ENCODE results near the gene PROX1. TPM values are rescaled to one million over a fixed set of nuclear protein-coding genes. Genes with fewer than 3 reads are reported as not detected.

PROX1 gene
- total RNA-seq, 4 donors from 2014 or later = 34.6 to 51.3 (median 38.4) TPM

DNA sequence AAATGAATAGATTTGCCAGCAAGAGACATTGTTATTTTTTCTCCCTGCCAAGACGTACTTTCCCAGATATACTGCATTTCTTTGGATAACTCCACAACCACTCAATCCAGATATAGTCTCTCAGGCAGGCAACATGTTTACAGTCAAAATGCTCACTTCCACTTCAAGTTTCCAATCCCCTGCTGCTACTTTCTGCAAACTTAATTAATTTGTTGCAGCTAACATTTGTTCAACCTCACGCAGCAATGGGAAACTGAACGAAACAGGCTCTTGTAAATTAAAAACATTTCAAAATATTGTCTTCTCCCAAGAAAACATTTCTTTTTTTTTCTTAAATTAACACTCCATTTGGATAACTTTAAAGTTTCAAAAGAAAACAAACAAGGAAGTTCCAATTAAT is 45.7 kb upstream of the PROX1 start:
- intact Hi-C loops (cut with DNase I) = no loop called here
- Histone ChIP-seq H3K27ac (no peak overlapping the region), H3K4me3 (replicated peaks in 1 of 3) (no peak overlapping the region), H3K36me3 (no peaks in the 10 kb centered on the region), H3K4me1 (peaks cover 28 to 37% of the 10 kb centered on the region in 2 donors), H3K9me3 (no peaks in the 10 kb centered on the region), H3K27me3 (no peaks in the 10 kb centered on the region)
- no peak for DNase-seq
- WGBS, 2 donors = 53 to 55% methylated on average over 3 of the region's 3 CpGs
- no peak for TF ChIP-seq POLR2A (IDR thresholded peaks at IDR 0.05)
- TF ChIP-seq, protein P1, sequence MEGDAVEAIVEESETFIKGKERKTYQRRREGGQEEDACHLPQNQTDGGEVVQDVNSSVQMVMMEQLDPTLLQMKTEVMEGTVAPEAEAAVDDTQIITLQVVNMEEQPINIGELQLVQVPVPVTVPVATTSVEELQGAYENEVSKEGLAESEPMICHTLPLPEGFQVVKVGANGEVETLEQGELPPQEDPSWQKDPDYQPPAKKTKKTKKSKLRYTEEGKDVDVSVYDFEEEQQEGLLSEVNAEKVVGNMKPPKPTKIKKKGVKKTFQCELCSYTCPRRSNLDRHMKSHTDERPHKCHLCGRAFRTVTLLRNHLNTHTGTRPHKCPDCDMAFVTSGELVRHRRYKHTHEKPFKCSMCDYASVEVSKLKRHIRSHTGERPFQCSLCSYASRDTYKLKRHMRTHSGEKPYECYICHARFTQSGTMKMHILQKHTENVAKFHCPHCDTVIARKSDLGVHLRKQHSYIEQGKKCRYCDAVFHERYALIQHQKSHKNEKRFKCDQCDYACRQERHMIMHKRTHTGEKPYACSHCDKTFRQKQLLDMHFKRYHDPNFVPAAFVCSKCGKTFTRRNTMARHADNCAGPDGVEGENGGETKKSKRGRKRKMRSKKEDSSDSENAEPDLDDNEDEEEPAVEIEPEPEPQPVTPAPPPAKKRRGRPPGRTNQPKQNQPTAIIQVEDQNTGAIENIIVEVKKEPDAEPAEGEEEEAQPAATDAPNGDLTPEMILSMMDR (IDR thresholded peaks at IDR 0.05) = no peak

DNA sequence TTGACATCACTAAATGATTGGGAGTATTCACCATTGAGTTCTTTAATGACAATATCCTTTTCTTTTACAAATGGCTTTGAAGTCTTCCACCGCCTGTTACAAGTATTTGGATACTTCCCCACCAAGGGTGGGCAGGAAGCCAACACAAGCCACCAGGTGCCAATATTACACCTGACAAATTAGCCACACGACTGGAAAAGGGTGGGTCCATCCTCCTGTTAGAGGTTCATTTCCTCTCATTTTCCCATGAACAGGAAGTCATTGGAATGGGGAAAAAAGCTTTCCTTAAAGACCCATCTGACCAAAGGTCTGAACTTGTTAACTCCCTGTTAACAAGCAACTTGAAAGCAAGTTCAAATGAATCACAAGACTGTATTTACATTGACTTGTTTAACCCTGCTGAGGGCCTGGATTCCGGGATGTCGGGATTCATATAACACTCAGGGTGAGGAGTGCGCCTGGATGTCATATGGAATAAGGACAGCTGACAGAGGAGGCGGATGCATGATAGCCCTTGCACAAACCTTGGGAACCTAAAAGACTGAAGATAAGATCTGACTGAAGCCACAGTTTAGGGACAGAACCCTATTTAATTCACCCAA is 40.5 kb upstream of the PROX1 start:
- Histone ChIP-seq H3K36me3 (no peaks in the 10 kb centered on the region), H3K27me3 (no peaks in the 10 kb centered on the region), H3K27ac (no peak overlapping the region), H3K4me1 (no peaks in the 10 kb centered on the region), H3K9me3 (no peaks in the 10 kb centered on the region), H3K4me3 (replicated peaks in 1 of 3) (no peak overlapping the region)
- intact Hi-C loops (cut with DNase I) = no loop called here
- WGBS, 2 donors = 73 to 78% methylated on average over 6 of the region's 6 CpGs
- DNase-seq = no peak
- TF ChIP-seq POLR2A (IDR thresholded peaks at IDR 0.05) = no peak
- TF ChIP-seq, protein P1 (IDR thresholded peaks at IDR 0.05) = no peak

DNA sequence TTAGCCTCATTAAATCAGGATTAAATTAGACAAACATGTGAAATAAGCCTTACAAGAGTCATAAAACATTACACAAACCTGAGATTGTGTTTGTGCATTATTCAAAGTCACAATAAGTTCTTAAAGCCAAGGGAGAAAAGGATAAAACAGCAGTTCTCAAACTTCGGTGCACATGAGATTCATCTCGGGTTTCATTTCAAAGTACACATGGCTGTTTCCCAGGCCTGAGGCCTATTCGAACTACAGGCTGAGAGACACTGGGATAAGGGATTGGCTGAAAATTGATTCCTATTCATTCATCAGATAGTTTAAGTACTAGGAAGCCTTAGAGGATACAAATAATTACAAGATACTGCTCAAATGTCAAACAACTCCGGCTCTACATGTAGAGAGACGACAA is 35.9 kb upstream of the PROX1 start:
- no peak overlapping the region for H3K27ac ChIP-seq
- H3K9me3 ChIP-seq = no peaks in the 10 kb centered on the region
- no peaks in the 10 kb centered on the region for H3K36me3 ChIP-seq
- TF ChIP-seq POLR2A (IDR thresholded peaks at IDR 0.05) = no peak
- TF ChIP-seq, protein P1 (IDR thresholded peaks at IDR 0.05) = no peak
- intact Hi-C loops (cut with DNase I) = no loop called here
- 84 to 87% methylated on average over 5 of the region's 5 CpGs for WGBS, 2 donors
- no peaks in the 10 kb centered on the region for H3K27me3 ChIP-seq
- DNase-seq = no peak
- H3K4me3 ChIP-seq (replicated peaks in 1 of 3) = no peak overlapping the region
- H3K4me1 ChIP-seq = peaks cover 3% of the 10 kb centered on the region in 2 donors

DNA sequence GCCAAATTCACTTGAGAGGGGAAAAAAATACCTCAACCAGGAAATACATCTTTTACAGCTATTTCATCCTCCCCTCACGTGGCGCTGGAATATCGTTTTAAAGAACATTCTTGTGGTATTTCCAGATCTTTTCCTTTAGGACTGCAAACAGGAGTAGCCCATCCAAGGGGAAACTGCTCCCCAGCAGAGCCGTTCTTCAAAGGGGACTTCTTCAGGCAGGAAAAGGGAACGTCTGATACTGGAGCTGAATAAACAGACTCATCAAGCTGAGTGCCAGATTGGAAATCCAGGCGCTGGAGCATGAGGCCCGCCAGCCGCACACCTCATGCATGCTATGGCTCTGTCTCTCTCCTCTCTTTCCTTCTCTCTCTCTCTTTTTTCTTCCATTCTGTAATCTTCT is 34.0 kb upstream of the PROX1 start:
- peak; percentile 21 to 29 for DNase-seq
- no peaks in the 10 kb centered on the region for H3K9me3 ChIP-seq
- intact Hi-C loops (cut with DNase I) = no loop called here
- H3K4me1 ChIP-seq = peaks cover 3 to 6% of the 10 kb centered on the region in 2 donors
- no peak overlapping the region for H3K4me3 ChIP-seq (replicated peaks in 1 of 3)
- TF ChIP-seq, protein P1 (IDR thresholded peaks at IDR 0.05) = no peak
- no peak for TF ChIP-seq POLR2A (IDR thresholded peaks at IDR 0.05)
- 63 to 66% methylated on average over 8 of the region's 8 CpGs for WGBS, 2 donors
- H3K27ac ChIP-seq = no peak overlapping the region
- no peaks in the 10 kb centered on the region for H3K27me3 ChIP-seq
- H3K36me3 ChIP-seq = no peaks in the 10 kb centered on the region

DNA sequence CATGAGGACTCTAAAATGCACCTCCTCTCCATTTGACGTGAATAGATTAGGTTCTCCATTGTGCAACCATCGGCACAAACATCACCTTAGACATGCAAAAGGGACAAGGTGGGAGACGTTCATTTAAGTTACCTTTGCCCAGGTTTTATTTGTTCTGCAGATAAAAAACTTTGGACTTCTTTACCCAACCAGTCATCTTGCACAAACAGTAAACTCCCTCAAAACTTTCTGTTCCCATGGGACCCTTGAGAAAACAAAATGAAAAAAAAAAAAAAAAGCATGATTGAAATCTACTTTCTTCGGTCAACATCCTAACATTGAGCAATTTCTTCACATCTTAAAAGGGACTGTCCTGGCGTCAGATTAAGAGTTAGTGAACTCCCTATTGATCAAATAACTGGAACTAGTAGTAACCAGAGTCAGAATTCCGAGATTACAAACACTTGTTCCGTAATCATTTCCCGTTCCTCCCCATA is 31.4 kb upstream of the PROX1 start:
- Histone ChIP-seq H3K4me3 (replicated peaks in 1 of 3) (no peak overlapping the region), H3K4me1 (peaks cover 3 to 6% of the 10 kb centered on the region in 2 donors), H3K27me3 (no peaks in the 10 kb centered on the region), H3K9me3 (no peaks in the 10 kb centered on the region), H3K27ac (no peak overlapping the region), H3K36me3 (no peaks in the 10 kb centered on the region)
- TF ChIP-seq, protein P1 (IDR thresholded peaks at IDR 0.05) = no peak
- no peak for TF ChIP-seq POLR2A (IDR thresholded peaks at IDR 0.05)
- intact Hi-C loops (cut with DNase I) = no loop called here
- 76 to 78% methylated on average over 8 of the region's 8 CpGs for WGBS, 2 donors
- DNase-seq = no peak
